ENCODE measurements around the gene CELF2.

CELF2 gene

GRCh38 chr10:11107948-11108347 lies 90.3 kb downstream of the CELF2 start:
- H2AFZ ChIP-seq (ENCODE audit: low read depth, low read length), result no peak overlapping the region
- H3K4me3 ChIP-seq (ENCODE audit: low read length), result no peak overlapping the region
- no peaks in the 10 kb centered on the region for H3K36me3 ChIP-seq (ENCODE audit: insufficient read depth, low read length)
- peaks cover 3% of the 10 kb centered on the region for H3K9me3 ChIP-seq (ENCODE audit: low read length)
- H3K4me1 ChIP-seq (ENCODE audit: insufficient read depth, low read length), result peaks cover 16% of the 10 kb centered on the region
- no peaks in the 10 kb centered on the region for H3K27me3 ChIP-seq (ENCODE audit: insufficient read depth, low read length)

GRCh38 chr10:11108356-11108755 lies 90.7 kb downstream of the CELF2 start:
- Histone ChIP-seq H3K4me1 (ENCODE audit: insufficient read depth, low read length) (peaks cover 16% of the 10 kb centered on the region), H3K9me3 (ENCODE audit: low read length) (peaks cover 3% of the 10 kb centered on the region), H3K27me3 (ENCODE audit: insufficient read depth, low read length) (no peaks in the 10 kb centered on the region), H3K36me3 (ENCODE audit: insufficient read depth, low read length) (no peaks in the 10 kb centered on the region), H3K4me3 (ENCODE audit: low read length) (no peak overlapping the region), H2AFZ (ENCODE audit: low read depth, low read length) (no peak overlapping the region)

- H3K4me3 ChIP-seq (ENCODE audit: low read length), result no peak overlapping the region
- no peak overlapping the region for H2AFZ ChIP-seq (ENCODE audit: low read depth, low read length)
- peaks cover 3% of the 10 kb centered on the region for H3K9me3 ChIP-seq (ENCODE audit: low read length)
- H3K36me3 ChIP-seq (ENCODE audit: insufficient read depth, low read length), result no peaks in the 10 kb centered on the region
- H3K4me1 ChIP-seq (ENCODE audit: insufficient read depth, low read length), result peaks cover 16% of the 10 kb centered on the region
- no peaks in the 10 kb centered on the region for H3K27me3 ChIP-seq (ENCODE audit: insufficient read depth, low read length)
These were observed 91.9 kb downstream of the CELF2 start for GRCh38 chr10:11109590-11109989.

- Histone ChIP-seq H3K4me3 (ENCODE audit: low read length) (no peak overlapping the region), H3K9me3 (ENCODE audit: low read length) (no peaks in the 10 kb centered on the region), H3K27me3 (ENCODE audit: insufficient read depth, low read length) (no peaks in the 10 kb centered on the region)
These were observed 92.9 kb downstream of the CELF2 start for GRCh38 chr10:11110539-11110938.

GRCh38 chr10:11111490-11111889 lies 93.8 kb downstream of the CELF2 start:
- Histone ChIP-seq H3K27me3 (ENCODE audit: insufficient read depth, low read length) (no peaks in the 10 kb centered on the region), H3K4me3 (ENCODE audit: low read length) (no peak overlapping the region), H3K4me1 (ENCODE audit: insufficient read depth, low read length) (peaks cover 16% of the 10 kb centered on the region), H3K9me3 (ENCODE audit: low read length) (no peaks in the 10 kb centered on the region), H3K36me3 (ENCODE audit: insufficient read depth, low read length) (no peaks in the 10 kb centered on the region), H2AFZ (ENCODE audit: low read depth, low read length) (no peak overlapping the region)

More at GRCh38 chr10:11110539-11110938, 92.9 kb downstream of the CELF2 start:
- Histone ChIP-seq H3K36me3 (ENCODE audit: insufficient read depth, low read length) (no peaks in the 10 kb centered on the region), H3K4me1 (ENCODE audit: insufficient read depth, low read length) (peaks cover 16% of the 10 kb centered on the region), H2AFZ (ENCODE audit: low read depth, low read length) (no peak overlapping the region)

- H2AFZ ChIP-seq (ENCODE audit: low read depth, low read length), result no peak overlapping the region
- no peaks in the 10 kb centered on the region for H3K27me3 ChIP-seq (ENCODE audit: insufficient read depth, low read length)
- no peak overlapping the region for H3K4me3 ChIP-seq (ENCODE audit: low read length)
These were observed 95.0 kb downstream of the CELF2 start for GRCh38 chr10:11112718-11113117.

GRCh38 chr10:11113156-11113555 lies 95.5 kb downstream of the CELF2 start:
- no peaks in the 10 kb centered on the region for H3K27me3 ChIP-seq (ENCODE audit: insufficient read depth, low read length)
- peaks cover 16% of the 10 kb centered on the region for H3K4me1 ChIP-seq (ENCODE audit: insufficient read depth, low read length)
- no peaks in the 10 kb centered on the region for H3K9me3 ChIP-seq (ENCODE audit: low read length)
- H2AFZ ChIP-seq (ENCODE audit: low read depth, low read length), result no peak overlapping the region
- no peak overlapping the region for H3K4me3 ChIP-seq (ENCODE audit: low read length)
- no peaks in the 10 kb centered on the region for H3K36me3 ChIP-seq (ENCODE audit: insufficient read depth, low read length)

More at GRCh38 chr10:11112718-11113117, 95.0 kb downstream of the CELF2 start:
- no peaks in the 10 kb centered on the region for H3K9me3 ChIP-seq (ENCODE audit: low read length)
- no peaks in the 10 kb centered on the region for H3K36me3 ChIP-seq (ENCODE audit: insufficient read depth, low read length)
- H3K4me1 ChIP-seq (ENCODE audit: insufficient read depth, low read length), result peaks cover 16% of the 10 kb centered on the region

GRCh38 chr10:11114269-11114668 lies 96.6 kb downstream of the CELF2 start:
- Histone ChIP-seq H3K4me1 (ENCODE audit: insufficient read depth, low read length) (peaks cover 16% of the 10 kb centered on the region), H2AFZ (ENCODE audit: low read depth, low read length) (no peak overlapping the region), H3K36me3 (ENCODE audit: insufficient read depth, low read length) (no peaks in the 10 kb centered on the region), H3K27me3 (ENCODE audit: insufficient read depth, low read length) (no peaks in the 10 kb centered on the region), H3K4me3 (ENCODE audit: low read length) (no peak overlapping the region), H3K9me3 (ENCODE audit: low read length) (no peaks in the 10 kb centered on the region)

- Histone ChIP-seq H3K4me3 (ENCODE audit: low read length) (no peak overlapping the region), H3K9me3 (ENCODE audit: low read length) (no peaks in the 10 kb centered on the region), H3K27me3 (ENCODE audit: insufficient read depth, low read length) (no peaks in the 10 kb centered on the region), H3K4me1 (ENCODE audit: insufficient read depth, low read length) (peaks cover 12% of the 10 kb centered on the region), H3K36me3 (ENCODE audit: insufficient read depth, low read length) (no peaks in the 10 kb centered on the region), H2AFZ (ENCODE audit: low read depth, low read length) (no peak overlapping the region)
These were observed 97.7 kb downstream of the CELF2 start for GRCh38 chr10:11115337-11115736.

GRCh38 chr10:11116361-11116760 lies 98.7 kb downstream of the CELF2 start:
- peaks cover 3% of the 10 kb centered on the region for H3K4me1 ChIP-seq (ENCODE audit: insufficient read depth, low read length)
- H3K4me3 ChIP-seq (ENCODE audit: low read length), result no peak overlapping the region
- H2AFZ ChIP-seq (ENCODE audit: low read depth, low read length), result no peak overlapping the region

GRCh38 chr10:11116817-11117216 lies 99.1 kb downstream of the CELF2 start:
- Histone ChIP-seq H3K27me3 (ENCODE audit: insufficient read depth, low read length) (no peaks in the 10 kb centered on the region), H3K9me3 (ENCODE audit: low read length) (no peaks in the 10 kb centered on the region), H3K4me1 (ENCODE audit: insufficient read depth, low read length) (no peaks in the 10 kb centered on the region), H3K4me3 (ENCODE audit: low read length) (no peak overlapping the region), H3K36me3 (ENCODE audit: insufficient read depth, low read length) (no peaks in the 10 kb centered on the region), H2AFZ (ENCODE audit: low read depth, low read length) (no peak overlapping the region)

More at GRCh38 chr10:11116361-11116760, 98.7 kb downstream of the CELF2 start:
- no peaks in the 10 kb centered on the region for H3K27me3 ChIP-seq (ENCODE audit: insufficient read depth, low read length)
- no peaks in the 10 kb centered on the region for H3K9me3 ChIP-seq (ENCODE audit: low read length)
- no peaks in the 10 kb centered on the region for H3K36me3 ChIP-seq (ENCODE audit: insufficient read depth, low read length)

- Histone ChIP-seq H3K4me1 (ENCODE audit: insufficient read depth, low read length) (no peaks in the 10 kb centered on the region), H3K27me3 (ENCODE audit: insufficient read depth, low read length) (no peaks in the 10 kb centered on the region), H2AFZ (ENCODE audit: low read depth, low read length) (no peak overlapping the region), H3K36me3 (ENCODE audit: insufficient read depth, low read length) (no peaks in the 10 kb centered on the region), H3K9me3 (ENCODE audit: low read length) (no peaks in the 10 kb centered on the region), H3K4me3 (ENCODE audit: low read length) (no peak overlapping the region)
These were observed 101.0 kb downstream of the CELF2 start for GRCh38 chr10:11118686-11119085.

GRCh38 chr10:11119843-11120242 lies 102.2 kb downstream of the CELF2 start:
- no peaks in the 10 kb centered on the region for H3K4me1 ChIP-seq (ENCODE audit: insufficient read depth, low read length)
- H3K36me3 ChIP-seq (ENCODE audit: insufficient read depth, low read length), result no peaks in the 10 kb centered on the region
- no peaks in the 10 kb centered on the region for H3K9me3 ChIP-seq (ENCODE audit: low read length)
- H3K27me3 ChIP-seq (ENCODE audit: insufficient read depth, low read length), result no peaks in the 10 kb centered on the region
- no peak overlapping the region for H3K4me3 ChIP-seq (ENCODE audit: low read length)
- H2AFZ ChIP-seq (ENCODE audit: low read depth, low read length), result no peak overlapping the region

- H3K4me3 ChIP-seq (ENCODE audit: low read length), result no peak overlapping the region
- H2AFZ ChIP-seq (ENCODE audit: low read depth, low read length), result no peak overlapping the region
- no peaks in the 10 kb centered on the region for H3K36me3 ChIP-seq (ENCODE audit: insufficient read depth, low read length)
- no peaks in the 10 kb centered on the region for H3K27me3 ChIP-seq (ENCODE audit: insufficient read depth, low read length)
- H3K9me3 ChIP-seq (ENCODE audit: low read length), result no peaks in the 10 kb centered on the region
- H3K4me1 ChIP-seq (ENCODE audit: insufficient read depth, low read length), result no peaks in the 10 kb centered on the region
These were observed 103.0 kb downstream of the CELF2 start for GRCh38 chr10:11120711-11121110.

Measured in neuron (in vitro differentiated cells).